ENCODE measurements around the gene TMEM190.

The TMEM190 gene

GRCh38 chr19:55424518-55424917 lies 47.9 kb downstream of the TMEM190 start:
- no peak for DNase-seq

GRCh38 chr19:55426042-55426441 lies 49.4 kb downstream of the TMEM190 start:
- DNase-seq: no peak

All from activated CD4-positive, CD25-positive, alpha-beta regulatory T cell treated with anti-CD3 and anti-CD28 coated beads, Interleukin-2, amount 50 U/mL, for 72 hours (primary cell).